SH-SY5Y (cell line): Measurements from ENCODE around the gene OLFML1.

Experiments
- GATA2 ChIP-seq: IDR thresholded peaks from 2 replicates; pipeline ENCODE4 v1.6.1; 2011; ENCODE audit warnings: mild to moderate bottlenecking, low read depth, low read length
- GATA3 ChIP-seq: IDR thresholded peaks from 2 replicates; pipeline ENCODE4 v1.6.1; 2011; ENCODE audit warnings: low read depth, mild to moderate bottlenecking, low read length, moderate library complexity

- TF ChIP-seq GATA2 = no peak
- no peak for TF ChIP-seq GATA3
These were observed 39.3 kb downstream of the OLFML1 start for GRCh38 chr11:7524462-7525235.
